Posterior vena cava (tissue), 2 donors: ENCODE results near the gene NUDT21. TPM values are rescaled to one million over a fixed set of nuclear protein-coding genes. Genes with fewer than 3 reads are reported as not detected.

Experiments used
- DNase-seq: peaks from one replicate; pipeline ENCODE4 v3.0.0-alpha.2; 2020; ENCODE audit warnings: low spot score
- intact Hi-C, 2 donors: fragments of 100-400 bp; cut with DNase I; formaldehyde crosslinking; loops; one replicate each; pipeline versions ENCODE4 v1.14.1 to v1.14.2; 2022 to 2023
- total RNA-seq, 2 donors: library from RNA; stranded (reverse); fragmentation: NEBNext Ultra II Directional; extraction: Animal tissue kit (Norgen Biotek cat#: 25700); gene quantifications; one replicate each; pipeline ENCODE4 v1.2.1, GENCODE V29; 2021
- donor health status: DM: yes; HTN: yes; CAD: no.
- donor health status: DM: yes; HTN: yes; CAD: no.

NUDT21 gene
- total RNA-seq, 2 donors from 2014 or later, result 75.5 to 76.3 TPM

DNA sequence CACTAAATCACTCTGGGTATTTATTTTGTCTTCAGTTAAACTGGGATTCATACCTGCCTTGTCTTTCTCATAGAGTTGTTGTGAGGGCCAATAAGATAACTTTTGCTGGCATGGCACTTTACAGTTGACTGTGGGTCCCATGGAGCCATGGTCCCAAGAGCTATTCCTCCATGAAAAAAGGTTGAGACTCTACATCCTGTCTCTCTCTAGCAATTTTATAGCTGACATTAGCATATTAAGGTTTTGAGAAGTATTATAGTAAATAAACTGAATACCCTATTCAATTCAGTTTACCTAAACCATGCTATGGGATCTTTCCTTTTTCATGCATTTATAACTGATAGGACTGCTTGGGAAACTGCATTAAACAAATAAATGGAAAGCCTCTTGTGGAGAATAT, 17.7 kb upstream of the NUDT21 start:
- no peak for DNase-seq
- intact Hi-C loops, result loop anchor here in 1 of 2 donors (5.0 kb wide), 1 partner anchor 481 kb away; no protein-coding TSS in a partner anchor

GRCh38 chr16:56466344-56466743, 15.2 kb upstream of the NUDT21 start:
- intact Hi-C loops, result loop anchor here in 1 of 2 donors (5.0 kb wide), 1 partner anchor 479 kb away; no protein-coding TSS in a partner anchor

GRCh38 chr16:56463153-56463552, 12.0 kb upstream of the NUDT21 start:
- DNase-seq, result no peak
- intact Hi-C loops, result no loop called here

More at GRCh38 chr16:56466344-56466743, 15.2 kb upstream of the NUDT21 start:
- no peak for DNase-seq

DNA sequence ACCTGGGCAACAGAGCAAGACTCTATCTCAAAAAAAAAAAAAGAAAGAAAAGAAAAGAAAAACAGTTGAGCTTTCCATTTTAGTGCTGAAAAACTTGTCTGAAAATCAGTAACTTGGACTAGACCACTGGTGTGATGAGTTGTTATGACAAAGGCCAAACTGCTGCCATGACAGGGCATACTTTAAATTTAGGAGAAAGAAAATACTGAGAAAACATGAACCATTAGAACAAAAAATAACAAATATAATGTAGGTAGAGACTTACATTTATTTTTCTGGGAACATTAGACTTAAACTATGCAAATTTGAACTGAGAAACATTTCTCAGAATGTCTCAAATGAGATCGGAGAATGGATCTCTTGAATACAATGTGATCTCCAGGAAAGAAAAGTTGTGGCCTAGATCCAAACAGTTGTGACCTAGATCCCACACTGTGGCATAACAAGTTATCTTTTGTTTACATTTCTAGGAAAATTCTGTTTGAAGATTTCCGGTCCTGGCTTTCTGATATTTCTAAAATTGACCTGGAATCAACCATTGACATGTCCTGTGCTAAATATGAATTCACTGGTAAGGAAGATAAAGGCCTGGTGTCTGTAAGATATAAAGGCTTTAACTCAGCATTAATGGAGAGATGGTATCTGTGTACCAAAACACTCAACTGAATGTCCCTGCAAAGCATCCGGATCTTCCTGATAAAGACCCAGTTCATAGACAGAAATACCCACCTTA, 11.1 kb upstream of the NUDT21 start:
- DNase-seq, result no peak
- intact Hi-C loops, result no loop called here

GRCh38 chr16:56460101-56460500, 9.0 kb upstream of the NUDT21 start:
- no peak for DNase-seq
- intact Hi-C loops, result no loop called here

DNA sequence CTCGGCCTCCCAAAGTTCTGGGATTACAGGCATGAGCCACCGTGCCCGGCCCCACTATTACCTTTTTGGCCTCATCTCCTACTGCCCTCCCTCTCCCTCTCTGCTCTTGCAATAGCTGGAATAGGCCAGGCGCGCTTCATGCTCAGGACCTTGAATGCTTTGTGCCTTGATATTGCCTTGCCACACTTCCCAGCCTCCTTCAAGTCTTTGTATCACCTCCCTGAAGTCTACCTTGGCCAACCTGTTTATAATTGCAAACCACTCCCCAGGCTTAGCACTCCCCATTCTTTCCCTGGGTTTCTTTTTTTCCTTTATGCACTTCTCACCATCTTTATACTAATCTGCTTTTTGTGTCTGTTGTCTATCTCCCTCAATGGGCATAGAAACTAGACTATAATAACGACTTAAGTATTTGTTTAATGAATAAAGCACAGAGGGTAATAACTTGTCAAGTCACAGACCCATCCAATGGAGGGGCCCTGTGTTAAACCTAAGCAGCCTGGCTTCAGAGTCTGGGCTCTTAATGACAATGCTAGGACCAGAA, 6.9 kb upstream of the NUDT21 start:
- DNase-seq, result no peak
- intact Hi-C loops, result no loop called here

- intact Hi-C loops, result no loop called here
- no peak for DNase-seq
These were observed 889 bp upstream of the NUDT21 start for GRCh38 chr16:56451753-56452689.

GRCh38 chr16:56450275-56450985, 702 bp downstream of the NUDT21 start:
- DNase-seq, result no peak
- intact Hi-C loops, result no loop called here

DNA sequence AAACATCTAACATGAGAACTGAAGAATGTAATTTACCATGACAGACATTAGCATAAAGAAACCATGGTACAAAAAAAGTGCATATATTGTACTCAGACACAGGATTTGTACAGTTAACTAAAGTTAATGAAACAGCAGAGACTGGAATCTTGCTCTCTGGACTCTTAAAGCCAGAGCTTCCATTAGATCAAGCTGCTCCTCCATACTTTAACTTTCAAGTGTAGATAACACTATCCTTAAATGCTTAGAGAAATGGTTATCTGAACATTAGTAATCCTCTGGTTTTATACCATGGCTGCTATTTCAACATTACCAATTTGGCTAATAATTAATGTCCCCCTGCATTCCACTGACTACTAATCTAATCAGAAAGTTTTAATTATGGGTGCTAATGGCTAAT, 3.1 kb downstream of the NUDT21 start:
- intact Hi-C loops, result no loop called here

GRCh38 chr16:56447286-56447685, 3.8 kb downstream of the NUDT21 start:
- intact Hi-C loops, result no loop called here

More for the DNA sequence above, 3.1 kb downstream of the NUDT21 start:
- DNase-seq, result no peak

DNA sequence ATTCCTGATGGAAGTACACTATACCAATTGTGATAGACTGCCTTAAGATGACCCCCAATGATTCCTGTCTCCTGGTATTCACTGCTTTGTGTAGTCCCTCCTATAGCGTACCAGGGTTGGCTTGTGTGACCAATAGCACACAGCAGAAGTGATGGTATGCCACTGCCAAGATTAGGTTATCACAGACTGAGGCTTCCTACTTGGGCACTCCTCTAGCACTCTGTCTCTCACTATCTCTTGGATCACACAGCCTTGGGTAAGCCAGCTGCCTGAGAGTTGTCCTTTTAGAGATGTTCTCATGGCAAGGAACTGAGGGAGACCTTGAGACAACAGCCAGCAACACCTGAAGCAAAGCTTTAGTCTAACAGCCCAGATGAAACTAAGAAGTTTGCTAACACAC, 13.1 kb downstream of the NUDT21 start:
- no peak for DNase-seq
- intact Hi-C loops, result no loop called here

More at GRCh38 chr16:56447286-56447685, 3.8 kb downstream of the NUDT21 start:
- DNase-seq, result no peak

DNA sequence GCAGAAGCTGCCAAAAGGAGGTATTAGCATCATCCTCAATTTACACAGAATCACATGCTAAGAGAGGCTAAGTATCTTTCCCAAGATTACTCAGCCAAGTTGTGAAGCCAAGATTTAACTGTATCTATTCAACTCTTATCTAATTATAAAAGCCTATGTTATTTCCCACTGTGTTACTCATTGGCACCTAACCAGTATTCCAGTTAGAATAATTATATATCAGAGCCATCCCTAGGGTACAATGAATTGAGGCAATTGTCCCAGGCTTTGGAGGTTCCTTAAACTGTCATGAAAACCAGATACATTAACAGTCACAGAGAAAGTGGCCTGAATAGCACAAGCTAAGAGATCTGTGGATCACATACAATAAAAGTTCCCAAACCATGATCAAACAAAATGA, 14.9 kb downstream of the NUDT21 start:
- intact Hi-C loops, result no loop called here
- no peak for DNase-seq

DNA sequence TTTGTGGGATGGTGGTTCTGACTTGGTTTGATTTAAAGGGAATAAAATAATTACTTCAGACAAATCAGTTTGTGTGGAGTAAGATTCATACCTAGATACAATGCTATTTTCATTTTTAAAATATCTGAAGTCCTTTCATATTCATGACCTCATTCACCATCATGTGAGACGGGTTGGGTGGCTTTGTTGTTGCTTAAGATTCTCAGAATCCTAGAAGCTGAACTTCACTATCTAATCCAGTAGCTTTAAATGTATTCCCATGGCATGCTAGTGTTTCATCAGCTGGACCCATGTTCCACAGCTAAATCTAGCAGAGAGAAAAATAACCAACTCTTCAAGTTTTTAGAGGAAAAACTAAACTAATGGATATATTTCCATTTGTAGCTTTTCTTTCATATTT, 23.0 kb downstream of the NUDT21 start:
- intact Hi-C loops, result no loop called here
- DNase-seq, result no peak

DNA sequence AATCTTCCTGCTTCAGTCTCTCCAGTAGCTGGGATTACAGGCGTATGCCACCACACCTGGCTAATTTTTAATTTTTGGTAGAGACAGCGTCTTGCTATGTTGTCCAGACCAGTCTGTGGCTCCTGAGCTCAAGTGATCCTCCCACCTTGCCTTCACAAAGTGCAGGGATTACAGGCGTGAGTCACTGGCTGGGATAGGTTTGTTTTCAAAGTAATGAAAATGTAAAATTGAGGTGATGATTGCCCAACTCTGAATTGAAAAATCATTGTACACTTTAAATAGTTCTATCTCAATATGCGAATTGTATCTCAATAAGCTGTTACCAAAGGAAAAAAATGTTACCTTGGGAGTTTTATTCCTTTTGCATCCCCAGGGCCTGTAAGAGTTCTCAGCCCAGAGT, 24.5 kb downstream of the NUDT21 start:
- DNase-seq, result no peak
- intact Hi-C loops, result no loop called here

DNA sequence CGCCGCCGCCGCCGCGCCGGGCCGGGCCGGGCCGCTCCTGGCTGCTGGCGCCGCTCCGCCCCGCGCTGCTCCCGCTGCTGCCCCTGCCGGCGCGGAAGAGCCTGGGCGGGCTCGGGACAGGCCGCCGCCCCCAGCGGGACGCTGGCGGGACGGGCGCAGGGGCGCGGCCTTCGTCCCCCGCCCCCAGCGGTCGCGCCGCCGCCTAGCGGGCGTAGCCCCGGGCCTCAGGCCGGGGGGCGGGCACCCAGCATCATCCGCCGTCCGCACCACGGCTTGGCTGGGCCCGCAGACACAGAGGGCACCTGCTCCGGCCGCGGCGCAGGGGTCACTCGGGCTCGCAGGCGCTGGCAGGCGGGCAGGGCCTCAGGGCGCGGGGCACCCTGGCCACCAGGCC, 25.7 kb downstream of the NUDT21 start, which contains the start of gene AMFR:
TSS of gene AMFR (minus strand) at position 107 of the 394 bp plus-strand sequence. CDS start 218 bp downstream, outside the sequence.
- DNase-seq, result peak; percentile 89
- intact Hi-C loops, result no loop called here

DNA sequence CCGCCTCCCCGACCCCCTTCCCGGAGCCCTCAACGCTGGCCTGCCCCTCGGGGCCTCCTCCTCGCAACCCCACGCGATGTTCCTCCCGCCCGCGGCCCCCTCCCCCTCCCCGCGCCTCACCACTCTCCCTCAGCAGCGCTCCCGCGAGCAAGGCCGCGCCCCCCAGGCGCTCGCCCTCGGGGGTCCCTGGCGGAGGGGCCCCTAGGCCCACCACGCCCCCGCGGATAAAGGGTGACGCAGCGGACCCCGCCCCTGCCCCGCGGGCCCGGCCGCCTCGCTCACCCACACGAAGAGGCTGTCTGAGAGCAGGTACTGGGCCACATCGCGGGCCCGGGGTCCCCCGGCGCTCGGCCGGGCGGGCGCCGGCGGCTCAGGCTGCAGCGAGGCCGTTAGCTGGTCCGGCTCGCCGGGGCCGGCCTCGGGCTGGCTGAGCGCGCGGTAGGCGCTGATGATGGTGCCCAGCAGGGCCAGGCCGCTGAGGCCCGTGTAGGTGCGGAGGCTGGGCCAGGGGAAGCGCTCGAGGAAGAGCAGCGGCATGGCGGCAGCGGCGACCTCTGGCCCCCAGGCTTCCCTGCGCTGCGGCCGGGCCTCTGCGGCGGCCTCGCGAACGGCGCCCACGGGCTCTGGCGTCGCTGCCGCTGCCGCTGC, 26.2 kb downstream of the NUDT21 start:
- peak; percentile 85 for DNase-seq
- intact Hi-C loops, result no loop called here

DNA sequence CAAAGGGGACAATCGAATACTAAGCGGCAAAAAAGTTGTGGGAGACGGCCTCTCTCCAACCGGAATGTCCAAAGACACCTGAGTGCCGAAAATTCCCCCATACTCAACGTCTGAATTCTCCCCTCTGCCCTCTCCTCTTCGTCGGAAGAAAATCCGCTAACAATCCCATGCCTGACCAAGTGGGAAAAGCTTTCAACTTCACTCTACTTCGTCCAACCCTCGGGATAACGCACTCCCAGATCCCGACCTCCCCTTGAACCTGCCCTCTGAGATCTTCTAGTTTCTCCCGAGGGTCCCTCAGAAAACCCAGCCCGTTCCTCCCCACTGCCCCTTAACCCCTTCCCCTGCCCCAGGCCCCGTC, 26.7 kb downstream of the NUDT21 start:
- DNase-seq, result no peak
- intact Hi-C loops, result no loop called here

- DNase-seq, result no peak
- intact Hi-C loops, result no loop called here
These were observed 27.3 kb downstream of the NUDT21 start for GRCh38 chr16:56423584-56424403.
